K562 (cell line): ENCODE results near the gene PPP4C. TPM values are rescaled to one million over a fixed set of nuclear protein-coding genes. Genes with fewer than 3 reads are reported as not detected.

Experiments used
- ATAC-seq: fragments of 200-7000 bp; cut with Tn5 transposase; 3 replicates; pipeline ENCODE4 v1.9.1; 2020; ENCODE audit warnings: moderate library complexity
- BruUV-seq: library from RNA; stranded (reverse); fragments of 400-500 nt; replicated peaks from 2 replicates; lab custom pipeline; 2021; lab: Mats Ljungman, UMichigan
- CTCF ChIA-PET: fragments of 300-600 bp; formaldehyde crosslinking; extraction: SDS; loops from one replicate; lab custom pipeline; 2021; ENCODE audit warnings: low intra/inter-chr PET ratio; lab: Yijun Ruan, JAX
- POLR2A ChIA-PET: fragments of 300-600, 350-650 bp; sonication (Branson Sonifier 250); formaldehyde crosslinking; extraction: SDS; loops from one replicate; lab custom pipeline; 2021; ENCODE audit warnings: antibody characterized with exemption, inconsistent platforms; lab: Yijun Ruan, JAX
- DNase-seq, 4 experiments: peaks; one replicate each; pipeline versions ENCODE4 v3.0.0 to v3.0.0-alpha.2; 2011 to 2018; ENCODE audit warnings: low spot score in 3 of 4, mixed read lengths in 3 of 4; ENCODE audit errors: extremely low read depth in 1 of 4
- FAIRE-seq: peaks from 2 replicates; lab custom pipeline; 2011; peaks lifted over from hg19 to GRCh38; lab: Jason Lieb, UNC
- H2AFZ ChIP-seq: 2 replicates; pipeline ENCODE4 v1.6.0; 2011; ENCODE audit warnings: low read depth, low read length, control low read depth, inconsistent platforms
- H3K27ac ChIP-seq: fragments of 200-600 bp; 3 replicates; pipeline ENCODE4 v1.8.0; 2011; ENCODE audit warnings: low read depth, mild to moderate bottlenecking, control low read depth, inconsistent platforms, low read length, moderate library complexity, mixed read lengths; ENCODE audit errors: extremely low read depth
- H3K27me3 ChIP-seq, 2 experiments: fragments of 300-600 bp in 1 of 2; 2 replicates in 1 of 2; 3 replicates in 1 of 2; pipeline versions ENCODE4 v1.6.0 to v1.8.0; 2011; ENCODE audit warnings: inconsistent platforms in 2 of 2, low read length in 2 of 2, mild to moderate bottlenecking in 1 of 2, mixed read lengths in 1 of 2, moderate library complexity in 1 of 2; ENCODE audit not compliant: control insufficient read depth in 2 of 2, insufficient read depth in 2 of 2
- H3K36me3 ChIP-seq: fragments of 300-600 bp; 3 replicates; pipeline ENCODE4 v1.8.0; 2011; ENCODE audit warnings: mild to moderate bottlenecking, low read length, inconsistent platforms; ENCODE audit not compliant: control insufficient read depth, insufficient read depth
- H3K4me1 ChIP-seq, 2 experiments: fragments of 200-600 bp in 1 of 2; replicated peaks in 1 of 2; 2 replicates in 1 of 2; 3 replicates in 1 of 2; pipeline versions ENCODE4 v1.5.1 to v1.8.0; 2011; ENCODE audit warnings: inconsistent platforms in 2 of 2, low read length in 2 of 2, mild to moderate bottlenecking in 1 of 2, mixed read lengths in 1 of 2, moderate library complexity in 1 of 2; ENCODE audit not compliant: control insufficient read depth in 2 of 2, insufficient read depth in 2 of 2
- H3K4me2 ChIP-seq: 2 replicates; pipeline ENCODE4 v1.6.1; 2011; ENCODE audit warnings: low read length, control low read depth, inconsistent platforms, mixed read lengths; ENCODE audit not compliant: insufficient read depth
- H3K4me3 ChIP-seq: fragments of 200-600 bp; sonication (generic), shearing (Covaris generic); 2 replicates; pipeline ENCODE4 v1.5.1; 2016; ENCODE audit warnings: control low read depth, inconsistent platforms
- H3K79me2 ChIP-seq: fragments of 200-600 bp; 3 replicates; pipeline ENCODE4 v1.8.0; 2011; ENCODE audit warnings: low read length, inconsistent platforms; ENCODE audit not compliant: control insufficient read depth, insufficient read depth
- H3K9ac ChIP-seq, 2 experiments: 2 replicates each; pipeline versions ENCODE4 v1.6.0 to v1.6.1; 2011; ENCODE audit warnings: low read depth in 2 of 2, low read length in 2 of 2, control low read depth in 1 of 2, inconsistent platforms in 1 of 2, mild to moderate bottlenecking in 1 of 2, mixed read lengths in 1 of 2; ENCODE audit not compliant: insufficient read depth in 1 of 2
- H3K9me1 ChIP-seq: one replicate; pipeline ENCODE4 v1.6.0; 2011; ENCODE audit warnings: inconsistent platforms, mild to moderate bottlenecking, low read length, moderate library complexity; ENCODE audit not compliant: control insufficient read depth, insufficient read depth
- H3K9me3 ChIP-seq: replicated peaks from 2 replicates; pipeline ENCODE4 v1.5.1; 2011; ENCODE audit warnings: low read depth, low read length, inconsistent platforms; ENCODE audit not compliant: control insufficient read depth, insufficient read depth
- H4K20me1 ChIP-seq: replicated peaks from 2 replicates; pipeline ENCODE4 v1.6.1; 2011; ENCODE audit warnings: low read length, inconsistent platforms, mixed read lengths; ENCODE audit not compliant: control insufficient read depth, insufficient read depth
- BDP1 ChIP-seq: IDR thresholded peaks from 3 replicates; pipeline ENCODE4 v1.6.1; 2011; ENCODE audit not compliant: insufficient read length, insufficient read depth
- C11orf30 ChIP-seq: fragments of 450-650 bp; IDR thresholded peaks from 2 replicates; pipeline ENCODE4 v1.6.1; 2016; ENCODE audit warnings: low read depth, mild to moderate bottlenecking
- CBX1 ChIP-seq: sonication (generic); IDR thresholded peaks from 2 replicates; pipeline ENCODE4 v1.6.1; 2016; ENCODE audit warnings: antibody characterized with exemption, low read depth, mild to moderate bottlenecking
- CC2D1A ChIP-seq: fragments of 450-650 bp; IDR thresholded peaks from 2 replicates; pipeline ENCODE4 v1.6.1; 2017; ENCODE audit warnings: mild to moderate bottlenecking
- CHD2 ChIP-seq: IDR thresholded peaks from 2 replicates; pipeline ENCODE4 v1.6.1; 2011; ENCODE audit warnings: low read depth, low read length
- HMG20B ChIP-seq: fragments of 250-450 bp; sonication (Bioruptor Pico); IDR thresholded peaks from 2 replicates; pipeline ENCODE4 v1.5.0; 2021; ENCODE audit warnings: mild to moderate bottlenecking
- NEUROD1 ChIP-seq: fragments of 150-350 bp; IDR thresholded peaks from 2 replicates; pipeline ENCODE4 v1.6.1; 2014; ENCODE audit warnings: borderline replicate concordance, low read length, low read depth; ENCODE audit not compliant: partially characterized antibody
- PHF21A ChIP-seq: fragments of 450-650 bp; IDR thresholded peaks from 2 replicates; pipeline ENCODE4 v1.6.1; 2017; ENCODE audit warnings: low read depth, borderline replicate concordance
- RBM22 ChIP-seq: fragments of 200-400 bp; formaldehyde crosslinking; IDR thresholded peaks from 2 replicates; pipeline ENCODE4 v1.6.1; 2018; ENCODE audit warnings: low read length, low read depth; ENCODE audit not compliant: poor library complexity, severe bottlenecking
- ZBTB7A ChIP-seq: IDR thresholded peaks from 2 replicates; pipeline ENCODE4 v1.6.1; 2011; ENCODE audit warnings: low read depth, mild to moderate bottlenecking, low read length, moderate library complexity, borderline replicate concordance; ENCODE audit not compliant: control insufficient read depth
- ZKSCAN8 ChIP-seq: fragments of 200-800 bp; sonication (Bioruptor generic); IDR thresholded peaks from 2 replicates; pipeline ENCODE4 v1.6.1; 2016; ENCODE audit warnings: missing genetic modification characterization, missing compliant biosample characterization
- ZNF140 ChIP-seq: fragments of 250-450 bp; sonication (Bioruptor Pico); IDR thresholded peaks from 2 replicates; pipeline ENCODE4 v1.8.0; 2021; ENCODE audit warnings: moderate library complexity, mild to moderate bottlenecking, inconsistent platforms
- ZZZ3 ChIP-seq: fragments of 450-650 bp; IDR thresholded peaks from 2 replicates; pipeline ENCODE4 v1.6.1; 2016; ENCODE audit warnings: antibody characterized with exemption, mild to moderate bottlenecking, moderate library complexity
- WGBS: fragments of 100-300 bp; shearing (Covaris generic); methylation state at CpG from one replicate; pipeline ENCODE4 v1.1.6; 2016; ENCODE audit warnings: low coverage, mixed read lengths; ENCODE audit not compliant: insufficient coverage; ENCODE audit errors: missing lambda C conversion rate; 5-methylcytosine and 5-hydroxymethylcytosine counted together
- in situ Hi-C: fragments of 300-500 bp; cut with MboI; formaldehyde crosslinking; loops from 4 replicates; pipeline ENCODE4 v1.15.0; 2018; ENCODE audit warnings: inconsistent platforms, mixed read lengths
- intact Hi-C: fragments of 100-400 bp; cut with micrococcal nuclease; formaldehyde crosslinking; loops from 2 replicates; pipeline ENCODE4 v1.14.2; 2022
- polyA plus RNA-seq, 8 experiments: library from polyadenylated mRNA; depleted of rRNA in 4 of 8; stranded (reverse) in 5 of 8; unstranded in 3 of 8; fragments of >200 nt; fragmentation: Nextera tagmentation in 2 of 8; fragmentation: Illumina TruSeq in 1 of 8; extraction: Ambion mirVana in 2 of 8; extraction: Trizol in 1 of 8; gene quantifications; 2 replicates each; pipeline versions ENCODE4 v1.2.1 to v1.2.3, GENCODE V29; 2011 to 2014; ENCODE audit warnings: inconsistent platforms in 1 of 8, missing spikeins in 1 of 8
- total RNA-seq, 7 experiments: library from RNA; depleted of rRNA in 6 of 7; stranded (reverse); fragments of >200 nt in 6 of 7; fragmentation: Illumina TruSeq in 2 of 7; extraction: Trizol in 2 of 7; gene quantifications; 2 replicates each; pipeline versions ENCODE4 v1.2.1 to v1.2.3, GENCODE V29; 2011 to 2021; ENCODE audit warnings: low replicate concordance in 1 of 7
- TF ChIP-seq, protein P1 (sequence below): sonication (generic); formaldehyde crosslinking; IDR thresholded peaks from 2 replicates; pipeline ENCODE4 v1.8.1; 2023; ENCODE audit warnings: missing genetic modification reagents, mild to moderate bottlenecking, borderline replicate concordance
- TF ChIP-seq, protein P2 (sequence below): fragments of 450-650 bp; IDR thresholded peaks from 2 replicates; pipeline ENCODE4 v1.6.1; 2018; ENCODE audit warnings: mild to moderate bottlenecking, low read depth; ENCODE audit not compliant: partially characterized antibody
- TF ChIP-seq, protein P3 (sequence below): sonication (generic); formaldehyde crosslinking; IDR thresholded peaks from 2 replicates; pipeline ENCODE4 v1.8.0; 2022; ENCODE audit warnings: mild to moderate bottlenecking, missing genetic modification reagents

Gene PPP4C
- total and polyA plus RNA-seq, 9 of the 15 experiments (the other 6 are each of a cell fraction or from before 2014, with no cell fraction given) = 3.5 to 183 (median 131) TPM

DNA sequence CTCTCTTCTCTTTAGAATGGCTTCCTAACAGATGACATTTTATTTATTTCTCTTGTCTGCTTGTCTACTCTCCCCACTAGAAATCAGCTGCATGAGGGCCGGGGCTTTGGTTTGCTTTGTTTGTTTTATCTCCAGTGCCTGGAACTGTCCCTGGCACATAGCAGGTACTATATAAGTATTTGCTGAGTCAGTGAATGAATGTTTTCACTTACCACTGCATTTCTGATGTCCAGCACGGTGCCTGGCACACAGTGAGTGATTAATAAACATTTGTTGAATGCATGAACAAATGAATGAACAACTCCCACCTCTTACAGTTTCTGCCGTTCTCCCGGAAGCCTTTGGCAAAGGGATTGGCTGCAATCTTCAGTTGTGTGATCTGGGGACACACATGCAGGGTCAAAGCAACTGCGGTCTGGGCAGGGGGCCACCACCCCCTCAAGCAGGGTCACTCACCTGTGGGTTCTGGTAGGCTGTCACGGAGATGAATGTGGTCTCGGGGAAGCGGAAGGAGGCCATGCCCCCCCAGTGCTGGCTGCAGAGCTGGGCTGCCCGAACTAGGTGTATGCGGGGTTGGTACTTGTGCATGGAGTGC is 12.5 kb downstream of the PPP4C start:
- POLR2A ChIA-PET = interaction anchor here (0.5 to 1.3 kb wide), 2 partner anchors 36 to 160 kb away, joined by 3 to 4 read pairs; a partner anchor contains a TSS
- TF ChIP-seq CBX1 = no peak
- TF ChIP-seq, protein P1, sequence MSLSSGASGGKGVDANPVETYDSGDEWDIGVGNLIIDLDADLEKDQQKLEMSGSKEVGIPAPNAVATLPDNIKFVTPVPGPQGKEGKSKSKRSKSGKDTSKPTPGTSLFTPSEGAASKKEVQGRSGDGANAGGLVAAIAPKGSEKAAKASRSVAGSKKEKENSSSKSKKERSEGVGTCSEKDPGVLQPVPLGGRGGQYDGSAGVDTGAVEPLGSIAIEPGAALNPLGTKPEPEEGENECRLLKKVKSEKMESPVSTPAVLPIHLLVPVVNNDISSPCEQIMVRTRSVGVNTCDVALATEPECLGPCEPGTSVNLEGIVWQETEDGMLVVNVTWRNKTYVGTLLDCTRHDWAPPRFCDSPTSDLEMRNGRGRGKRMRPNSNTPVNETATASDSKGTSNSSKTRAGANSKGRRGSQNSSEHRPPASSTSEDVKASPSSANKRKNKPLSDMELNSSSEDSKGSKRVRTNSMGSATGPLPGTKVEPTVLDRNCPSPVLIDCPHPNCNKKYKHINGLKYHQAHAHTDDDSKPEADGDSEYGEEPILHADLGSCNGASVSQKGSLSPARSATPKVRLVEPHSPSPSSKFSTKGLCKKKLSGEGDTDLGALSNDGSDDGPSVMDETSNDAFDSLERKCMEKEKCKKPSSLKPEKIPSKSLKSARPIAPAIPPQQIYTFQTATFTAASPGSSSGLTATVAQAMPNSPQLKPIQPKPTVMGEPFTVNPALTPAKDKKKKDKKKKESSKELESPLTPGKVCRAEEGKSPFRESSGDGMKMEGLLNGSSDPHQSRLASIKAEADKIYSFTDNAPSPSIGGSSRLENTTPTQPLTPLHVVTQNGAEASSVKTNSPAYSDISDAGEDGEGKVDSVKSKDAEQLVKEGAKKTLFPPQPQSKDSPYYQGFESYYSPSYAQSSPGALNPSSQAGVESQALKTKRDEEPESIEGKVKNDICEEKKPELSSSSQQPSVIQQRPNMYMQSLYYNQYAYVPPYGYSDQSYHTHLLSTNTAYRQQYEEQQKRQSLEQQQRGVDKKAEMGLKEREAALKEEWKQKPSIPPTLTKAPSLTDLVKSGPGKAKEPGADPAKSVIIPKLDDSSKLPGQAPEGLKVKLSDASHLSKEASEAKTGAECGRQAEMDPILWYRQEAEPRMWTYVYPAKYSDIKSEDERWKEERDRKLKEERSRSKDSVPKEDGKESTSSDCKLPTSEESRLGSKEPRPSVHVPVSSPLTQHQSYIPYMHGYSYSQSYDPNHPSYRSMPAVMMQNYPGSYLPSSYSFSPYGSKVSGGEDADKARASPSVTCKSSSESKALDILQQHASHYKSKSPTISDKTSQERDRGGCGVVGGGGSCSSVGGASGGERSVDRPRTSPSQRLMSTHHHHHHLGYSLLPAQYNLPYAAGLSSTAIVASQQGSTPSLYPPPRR (CRISPR knock-in tag) = no peak
- no peak for TF ChIP-seq RBM22
- no peak for TF ChIP-seq NEUROD1
- no peak for TF ChIP-seq ZZZ3
- TF ChIP-seq ZNF140 (CRISPR knock-in tag) = no peak
- TF ChIP-seq ZKSCAN8 (CRISPR knock-in tag) = no peak
- TF ChIP-seq, protein P2, sequence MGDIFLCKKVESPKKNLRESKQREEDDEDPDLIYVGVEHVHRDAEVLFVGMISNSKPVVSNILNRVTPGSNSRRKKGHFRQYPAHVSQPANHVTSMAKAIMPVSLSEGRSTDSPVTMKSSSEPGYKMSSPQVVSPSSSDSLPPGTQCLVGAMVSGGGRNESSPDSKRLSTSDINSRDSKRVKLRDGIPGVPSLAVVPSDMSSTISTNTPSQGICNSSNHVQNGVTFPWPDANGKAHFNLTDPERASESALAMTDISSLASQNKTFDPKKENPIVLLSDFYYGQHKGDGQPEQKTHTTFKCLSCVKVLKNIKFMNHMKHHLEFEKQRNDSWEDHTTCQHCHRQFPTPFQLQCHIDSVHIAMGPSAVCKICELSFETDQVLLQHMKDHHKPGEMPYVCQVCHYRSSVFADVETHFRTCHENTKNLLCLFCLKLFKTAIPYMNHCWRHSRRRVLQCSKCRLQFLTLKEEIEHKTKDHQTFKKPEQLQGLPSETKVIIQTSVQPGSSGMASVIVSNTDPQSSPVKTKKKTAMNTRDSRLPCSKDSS = no peak
- TF ChIP-seq, protein P3, sequence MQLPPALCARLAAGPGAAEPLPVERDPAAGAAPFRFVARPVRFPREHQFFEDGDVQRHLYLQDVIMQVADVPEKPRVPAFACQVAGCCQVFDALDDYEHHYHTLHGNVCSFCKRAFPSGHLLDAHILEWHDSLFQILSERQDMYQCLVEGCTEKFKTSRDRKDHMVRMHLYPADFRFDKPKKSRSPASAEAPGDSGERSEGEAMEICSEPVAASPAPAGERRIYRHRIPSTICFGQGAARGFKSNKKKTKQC (CRISPR knock-in tag) = no peak
- TF ChIP-seq HMG20B (CRISPR knock-in tag) = no peak
- peak; percentile 83 for TF ChIP-seq C11orf30
- peak; percentile 12; the same call in 1 of the 2 replicates for TF ChIP-seq ZBTB7A
- TF ChIP-seq CHD2 = no peak
- TF ChIP-seq PHF21A = no peak
- TF ChIP-seq BDP1 = no peak
- no peak for TF ChIP-seq CC2D1A

More for the DNA sequence above, 12.5 kb downstream of the PPP4C start:
- CTCF ChIA-PET = no interaction called here
- ATAC-seq (no peak), FAIRE-seq (no peak), DNase-seq (no peak)
- Histone ChIP-seq H3K9ac (peak overlapping the region in 1 of 2 experiments; percentile 79; a peak in 2 of 4 replicates), H3K27ac (no peak overlapping the region; the same call in 2 of the 3 replicates), H3K9me3 (no peaks in the 10 kb centered on the region), H3K79me2 (peaks cover 3% of the 10 kb centered on the region; the same call in 1 of the 3 replicates), H3K27me3 (no peaks in the 10 kb centered on the region), H3K4me2 (no peak overlapping the region), H3K9me1 (no peaks in the 10 kb centered on the region), H3K4me1 (peaks cover 11 to 58% of the 10 kb centered on the region in 2 experiments), H3K36me3 (peaks cover 34% of the 10 kb centered on the region; the same call in 2 of the 3 replicates), H3K4me3 (no peak overlapping the region), H4K20me1 (no peaks in the 10 kb centered on the region), H2AFZ (no peak overlapping the region)
- 77% methylated on average over 10 of the region's 10 CpGs for WGBS
- no TSS peak for BruUV-seq
- in situ Hi-C loops = no loop called here
- intact Hi-C loops = no loop called here
